CMK (cell line): ENCODE data around the gene CHAT.

Source experiments
- DNase-seq: peaks from one replicate; pipeline ENCODE4 v3.0.0-alpha.2; 2010; ENCODE audit warnings: low read depth

CHAT gene

DNA sequence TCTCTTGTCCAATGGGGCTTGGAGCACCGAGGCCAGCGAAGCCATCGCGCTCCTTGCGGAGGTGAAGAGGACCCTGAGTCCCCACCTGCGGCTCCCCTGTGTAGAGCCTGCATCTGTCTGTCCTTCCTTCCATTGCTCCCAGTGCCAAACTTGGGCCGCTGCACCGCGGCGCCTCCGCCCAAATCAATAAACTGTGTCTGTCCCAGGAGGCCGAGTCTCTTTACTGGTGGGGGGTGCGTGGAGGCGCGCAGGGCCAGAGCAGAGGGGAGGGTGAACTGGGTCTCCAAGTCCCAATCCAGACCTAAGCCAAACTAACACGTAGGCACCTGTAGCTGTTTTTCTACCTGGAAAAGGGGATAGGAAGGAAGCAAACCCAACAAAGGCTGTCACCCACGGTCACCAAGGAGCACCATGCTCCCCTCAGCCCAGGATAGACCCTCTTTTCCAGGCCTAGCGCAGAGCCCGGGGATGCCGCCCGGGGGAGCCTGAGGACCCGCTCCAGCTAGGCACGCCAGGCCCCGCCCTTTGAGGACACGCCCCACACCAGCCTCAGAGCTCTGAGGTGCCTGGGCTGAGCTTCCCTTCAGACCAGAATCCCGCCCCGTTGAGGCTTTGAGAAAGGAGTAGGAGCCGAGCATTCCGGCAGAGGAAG is 1.2 kb upstream of the CHAT start:
- no peak for DNase-seq

DNA sequence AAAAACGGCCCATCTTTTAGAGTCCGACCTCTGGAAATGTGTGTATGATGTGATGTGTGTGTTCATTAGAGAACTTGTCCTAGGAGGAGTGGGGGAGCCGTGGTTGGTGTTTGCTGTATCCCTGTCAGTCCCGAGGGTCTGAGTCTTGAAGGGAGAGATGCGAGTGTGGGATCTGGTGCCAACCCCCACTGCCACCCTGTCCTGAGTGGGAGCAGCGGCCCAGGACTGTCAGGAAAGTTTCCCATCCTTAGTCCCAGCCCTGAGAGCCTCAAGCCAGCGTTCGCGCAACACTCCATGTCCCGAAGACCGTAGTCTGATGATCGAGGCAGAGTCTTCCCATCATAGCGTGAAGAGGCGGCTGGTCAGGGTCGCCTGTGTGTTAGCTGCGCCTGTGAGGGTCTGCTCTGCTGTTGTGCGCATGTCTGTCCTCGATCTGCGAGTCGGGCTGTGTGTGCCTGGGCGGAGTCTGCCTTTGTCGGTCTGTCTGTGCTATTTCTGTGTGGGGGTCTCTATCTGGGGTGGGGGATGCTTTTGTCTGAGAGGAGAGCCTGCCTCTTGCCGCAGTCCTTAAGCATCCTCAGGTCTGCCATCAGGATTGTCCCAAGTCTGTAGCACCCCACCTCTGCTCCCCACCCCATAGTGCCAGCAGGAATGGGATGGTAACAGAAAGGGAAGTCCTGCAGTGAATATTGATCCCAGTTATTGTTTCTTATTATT is 514 bp upstream of the CHAT start:
- DNase-seq = no peak

DNA sequence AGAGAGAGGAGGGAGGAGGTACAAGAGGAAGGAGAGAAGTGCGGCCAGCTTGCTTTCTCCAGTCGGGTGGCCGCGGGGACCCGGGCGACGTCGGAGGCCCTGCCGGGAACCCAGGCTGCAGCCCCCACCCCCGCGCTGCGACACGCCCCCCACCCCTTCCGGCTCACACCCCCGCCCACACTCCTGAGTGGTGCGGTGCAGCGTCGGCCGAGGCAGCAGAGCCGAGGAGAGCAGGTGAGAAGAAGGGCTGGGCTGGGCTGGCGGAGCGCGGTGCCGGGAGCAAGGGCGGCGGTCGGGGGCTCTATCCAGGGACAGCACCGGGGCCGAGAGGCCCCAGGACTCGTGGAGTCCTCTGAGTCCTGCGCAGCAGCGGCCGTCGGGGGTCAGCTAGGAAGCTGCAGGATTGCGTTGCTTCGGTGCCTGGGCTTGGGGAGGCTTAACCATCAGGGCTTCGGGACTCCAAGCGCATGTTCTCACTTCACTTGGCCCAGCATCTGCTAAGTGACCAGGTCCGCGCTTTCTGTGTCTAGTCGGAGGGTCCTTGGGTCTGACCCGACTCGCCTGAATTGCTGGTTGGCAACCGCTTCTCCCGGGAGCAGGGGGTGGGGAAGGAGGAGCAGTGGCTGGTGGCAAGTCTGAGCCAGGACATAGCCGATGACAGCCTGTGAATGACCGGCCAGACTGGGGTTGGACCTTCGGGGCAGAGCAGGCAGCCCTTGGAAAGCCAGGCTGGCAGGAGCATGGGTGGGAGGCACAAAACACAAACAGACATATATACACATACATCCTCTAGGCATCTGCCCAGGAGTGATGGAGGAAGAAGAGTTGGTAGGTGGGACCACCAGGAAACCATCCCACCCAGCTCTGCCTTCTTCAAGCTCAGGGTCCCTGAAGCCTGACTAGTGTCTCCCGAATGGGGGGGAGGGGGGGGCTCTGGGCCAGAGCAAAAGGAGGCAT is 683 bp downstream of the CHAT start:
- DNase-seq = no peak

DNA sequence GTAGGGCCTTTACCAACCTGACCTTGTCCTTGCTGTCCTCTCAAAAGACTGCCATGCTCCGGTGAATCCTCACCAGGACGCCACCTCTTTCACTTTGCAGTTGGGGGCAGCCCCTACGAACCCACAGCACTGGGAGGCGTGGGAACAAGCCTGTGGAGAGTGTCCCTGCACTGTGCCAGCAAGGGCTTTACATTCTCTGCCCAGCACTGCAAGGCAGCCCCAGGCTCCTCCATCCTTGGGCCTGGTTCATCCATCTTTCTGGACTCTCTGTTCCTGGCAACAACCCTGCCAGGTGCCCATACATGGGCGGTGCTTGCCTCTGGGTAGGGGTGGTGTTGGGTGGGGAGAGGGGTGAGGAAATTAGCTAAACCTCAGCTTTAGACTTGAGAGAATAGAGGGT is 1.4 kb downstream of the CHAT start:
- DNase-seq = no peak

DNA sequence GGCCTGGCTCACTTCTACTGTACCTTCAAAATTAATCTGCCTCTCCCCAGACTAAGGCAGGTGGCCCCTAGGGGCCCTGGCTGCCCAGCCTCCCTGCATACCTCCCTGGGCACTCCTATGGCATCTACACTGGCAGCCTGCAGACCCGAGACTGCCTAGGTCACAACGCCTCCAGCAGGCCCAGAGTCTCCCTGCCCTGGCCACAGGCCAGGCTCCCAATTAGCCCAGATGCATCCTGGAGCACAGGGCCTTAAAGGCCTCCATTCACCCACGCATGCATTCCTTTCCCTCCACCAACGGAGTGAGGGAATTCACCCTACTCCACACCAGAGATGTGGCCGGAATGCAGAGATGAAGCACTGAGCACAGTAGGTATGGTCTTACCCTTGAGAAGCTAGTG is 1.9 kb downstream of the CHAT start:
- no peak for DNase-seq

DNA sequence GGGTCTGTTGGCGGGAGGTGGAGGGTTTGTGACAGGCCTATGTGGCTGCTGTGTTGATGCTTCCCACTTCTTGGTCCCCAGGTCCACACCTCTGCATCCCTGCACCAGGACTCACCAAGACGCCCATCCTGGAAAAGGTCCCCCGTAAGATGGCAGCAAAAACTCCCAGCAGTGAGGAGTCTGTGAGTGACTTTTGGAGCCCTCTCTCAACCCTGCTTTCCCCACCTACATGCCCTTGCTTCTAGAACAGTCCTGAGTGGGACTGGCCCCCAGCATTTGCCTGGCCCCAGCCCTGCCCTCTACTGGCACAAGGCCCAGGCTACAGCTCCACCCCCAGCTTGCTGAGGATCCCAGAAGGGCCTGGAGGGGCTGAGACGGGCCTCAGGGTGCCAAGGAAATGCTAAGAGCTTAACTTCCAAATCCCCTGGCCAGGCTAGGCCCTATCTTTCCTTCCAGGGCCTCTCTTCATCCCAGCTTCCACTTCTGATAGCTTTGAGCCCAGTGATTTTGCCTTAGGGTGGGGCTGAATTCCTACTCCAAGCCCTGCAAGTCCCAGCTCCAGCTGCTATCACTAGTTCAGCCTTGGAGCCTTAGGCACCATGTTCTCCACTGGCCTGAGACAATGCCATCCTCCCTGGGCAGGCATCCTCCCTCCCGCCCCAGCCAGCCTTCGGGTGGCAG is 2.7 kb downstream of the CHAT start:
- DNase-seq = no peak

DNA sequence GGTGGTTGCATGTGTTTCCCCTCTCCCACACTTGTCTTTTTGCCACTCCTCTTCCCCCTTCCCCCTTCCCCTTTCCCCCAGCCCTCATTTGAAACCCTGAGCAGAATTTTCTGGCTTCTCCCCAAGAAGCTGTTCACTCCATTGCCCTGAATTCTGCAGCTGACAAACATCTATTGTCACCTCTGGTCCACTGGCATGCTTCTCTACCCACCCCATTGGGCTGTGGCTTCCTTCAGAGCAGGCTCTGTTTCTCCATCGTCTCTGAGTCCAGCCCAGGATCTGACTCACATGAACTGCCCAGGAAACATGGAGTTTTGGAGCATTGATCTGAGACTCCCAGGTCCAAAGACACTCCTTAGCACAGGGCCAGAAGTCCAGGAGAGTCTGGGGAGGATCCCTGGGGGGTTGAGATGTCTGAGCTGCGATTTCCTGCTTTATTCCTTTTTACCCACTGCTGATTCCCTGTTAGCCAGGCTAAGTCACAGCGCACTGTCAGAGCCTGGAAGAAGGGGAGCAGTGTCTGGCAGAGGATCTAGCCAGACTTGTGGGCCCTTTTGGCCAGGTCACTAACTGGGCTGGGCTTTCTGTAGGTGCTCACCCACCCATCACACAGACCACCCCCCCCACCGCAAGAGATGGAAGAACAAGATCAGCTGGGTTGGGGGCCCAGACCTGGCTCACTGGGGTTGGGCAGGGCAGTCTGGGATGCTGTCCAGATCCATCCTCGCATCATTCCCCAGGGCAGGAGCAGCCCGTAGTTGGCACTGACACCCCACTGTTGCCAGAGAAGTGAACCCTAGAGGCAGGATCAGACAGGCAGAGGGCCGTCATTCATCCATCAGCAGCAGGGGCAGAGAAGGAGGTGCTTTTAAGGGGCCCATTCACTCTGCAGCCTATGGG is 3.5 kb downstream of the CHAT start:
- DNase-seq = no peak

DNA sequence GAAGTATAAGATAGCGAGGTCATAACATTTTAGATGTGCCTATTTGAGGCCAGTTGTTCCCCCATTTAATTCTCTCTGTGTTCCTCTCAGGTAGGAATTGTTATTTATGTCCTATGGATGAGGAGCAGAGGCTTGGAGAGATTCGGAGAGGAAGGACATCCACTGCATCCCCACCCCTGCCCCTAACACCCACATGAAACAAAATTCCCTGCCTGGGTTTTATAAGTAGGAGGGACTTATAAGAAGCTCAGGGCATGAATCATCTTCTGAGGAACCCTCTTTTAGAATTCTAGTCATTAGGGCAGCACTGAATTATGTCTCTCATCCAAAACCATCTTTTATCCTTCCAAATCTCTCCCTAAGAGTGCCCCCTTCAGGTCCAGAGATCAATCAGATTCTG is 5.0 kb downstream of the CHAT start:
- no peak for DNase-seq

DNA sequence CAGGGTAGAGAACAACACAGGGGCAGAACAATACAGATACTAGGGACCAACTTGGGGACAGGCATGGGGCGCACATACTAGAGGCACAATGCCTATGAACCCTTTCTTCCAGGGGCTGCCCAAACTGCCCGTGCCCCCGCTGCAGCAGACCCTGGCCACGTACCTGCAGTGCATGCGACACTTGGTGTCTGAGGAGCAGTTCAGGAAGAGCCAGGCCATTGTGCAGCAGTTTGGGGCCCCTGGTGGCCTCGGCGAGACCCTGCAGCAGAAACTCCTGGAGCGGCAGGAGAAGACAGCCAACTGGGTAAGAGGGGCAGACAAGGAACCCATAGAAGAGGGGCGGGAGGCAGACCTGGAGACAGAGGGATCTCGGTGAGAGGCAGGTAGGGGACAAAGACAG is 5.8 kb downstream of the CHAT start:
- DNase-seq = no peak

DNA sequence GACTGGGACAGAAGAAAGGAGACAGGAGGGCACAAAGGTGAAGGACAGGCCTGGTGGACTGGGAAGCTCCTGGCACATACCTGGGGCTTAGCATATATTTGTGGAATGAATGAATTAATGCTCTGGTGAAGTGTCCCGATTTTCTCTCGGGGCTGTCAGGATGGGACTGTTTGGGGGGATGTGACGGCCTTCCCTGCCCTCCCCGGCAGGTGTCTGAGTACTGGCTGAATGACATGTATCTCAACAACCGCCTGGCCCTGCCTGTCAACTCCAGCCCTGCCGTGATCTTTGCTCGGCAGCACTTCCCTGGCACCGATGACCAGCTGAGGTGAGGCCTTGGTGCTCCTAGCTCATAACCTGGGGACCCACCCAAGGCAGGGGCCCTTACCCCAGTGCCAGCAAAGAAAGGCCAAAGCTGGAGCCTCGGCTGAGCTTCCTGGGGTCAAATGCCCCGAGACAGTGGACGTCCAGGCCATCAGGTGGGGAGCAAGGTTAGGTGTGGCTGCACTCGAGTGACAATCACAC is 6.5 kb downstream of the CHAT start:
- no peak for DNase-seq

DNA sequence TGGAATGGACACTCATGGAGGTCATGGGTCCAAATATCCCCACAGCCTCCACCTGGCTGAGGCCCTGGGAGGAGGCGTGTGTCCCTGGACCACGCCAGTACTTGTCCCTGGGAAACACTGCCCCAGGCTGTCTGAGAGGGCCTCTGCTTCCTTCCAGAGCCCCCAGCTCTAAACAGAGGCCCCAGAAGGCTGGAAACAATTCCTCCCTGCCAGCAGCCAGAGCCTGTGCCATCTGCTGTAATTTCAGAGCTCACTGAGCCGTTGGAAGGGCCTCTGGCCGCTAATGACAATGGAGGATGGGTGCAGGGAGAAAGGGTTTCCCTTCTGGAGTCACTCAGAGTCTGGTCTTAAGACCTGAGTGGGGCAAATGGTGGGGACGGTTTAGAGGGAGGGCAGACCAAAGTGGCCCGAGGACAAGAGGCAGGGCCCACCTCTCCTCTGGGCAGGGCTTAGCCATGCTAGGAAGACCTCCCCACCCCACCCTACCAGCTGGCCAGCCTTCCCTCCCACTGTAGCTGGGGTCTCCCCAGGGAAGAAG is 7.1 kb downstream of the CHAT start:
- DNase-seq = no peak

DNA sequence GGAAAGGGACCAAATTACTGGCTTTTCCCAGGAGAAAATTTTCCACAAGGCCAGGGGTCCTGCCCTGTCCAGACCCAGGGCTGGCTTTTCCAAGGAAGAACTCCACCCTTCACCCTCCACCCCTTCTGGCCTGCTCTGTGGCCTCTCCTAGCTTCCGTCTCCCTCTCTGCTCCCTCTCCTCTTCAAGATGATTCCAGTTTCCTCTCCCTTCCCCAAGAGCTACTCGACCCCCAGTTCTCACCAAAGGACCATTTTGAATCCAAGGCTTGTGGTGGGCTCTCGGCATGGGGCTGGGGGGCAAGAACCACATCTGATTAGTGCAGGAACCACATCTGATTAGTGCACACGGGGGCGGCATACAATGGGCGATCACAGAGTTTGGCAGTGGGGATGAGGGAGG is 7.7 kb downstream of the CHAT start:
- DNase-seq = no peak

DNA sequence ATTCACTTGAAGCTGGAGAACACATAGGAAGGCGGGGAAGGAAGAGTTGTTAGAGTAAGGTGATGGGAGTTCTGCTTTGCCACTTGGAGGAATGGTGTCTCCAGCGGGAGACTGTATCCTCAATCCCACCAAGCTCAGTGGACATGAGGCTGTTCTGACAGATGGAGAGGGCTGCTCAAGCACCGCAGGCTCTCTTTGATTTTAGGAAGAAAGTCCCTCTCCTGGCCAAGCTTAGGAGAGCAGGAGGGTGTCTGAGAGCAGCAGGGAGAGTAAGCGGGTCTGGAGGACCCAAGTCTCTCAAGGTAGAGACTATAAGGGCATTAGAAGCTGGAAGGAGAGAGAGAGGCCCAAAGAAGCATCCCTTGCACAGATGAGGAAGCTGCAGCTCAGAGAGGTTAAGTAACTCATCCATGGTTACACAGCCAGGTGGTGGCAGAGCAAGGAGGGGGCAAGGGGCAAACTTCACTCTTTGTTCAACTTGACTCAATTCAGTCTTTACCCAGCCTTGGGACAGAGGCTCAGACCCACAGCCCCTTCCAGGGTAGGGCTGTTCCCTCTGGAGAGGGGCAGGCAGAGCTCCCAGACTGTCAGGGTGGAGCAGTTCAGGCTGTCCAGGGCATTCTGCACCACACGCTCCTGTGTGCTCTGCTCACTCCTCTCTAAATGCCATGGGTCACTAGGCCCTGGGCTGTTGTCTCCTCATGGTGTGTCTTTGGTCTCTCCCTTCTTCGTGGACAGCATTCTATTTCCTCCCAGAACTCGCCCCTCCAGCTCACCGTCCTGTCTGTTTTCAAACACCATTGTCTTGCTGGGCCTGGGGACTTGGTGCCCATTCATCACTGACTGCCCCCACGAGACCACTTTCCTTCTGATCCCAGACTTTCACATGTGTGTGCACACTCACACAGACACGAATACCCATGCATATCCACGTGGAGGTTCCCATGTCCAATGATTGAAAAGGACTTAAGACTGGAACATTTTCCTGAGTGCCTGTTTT is 8.9 kb downstream of the CHAT start:
- no peak for DNase-seq

DNA sequence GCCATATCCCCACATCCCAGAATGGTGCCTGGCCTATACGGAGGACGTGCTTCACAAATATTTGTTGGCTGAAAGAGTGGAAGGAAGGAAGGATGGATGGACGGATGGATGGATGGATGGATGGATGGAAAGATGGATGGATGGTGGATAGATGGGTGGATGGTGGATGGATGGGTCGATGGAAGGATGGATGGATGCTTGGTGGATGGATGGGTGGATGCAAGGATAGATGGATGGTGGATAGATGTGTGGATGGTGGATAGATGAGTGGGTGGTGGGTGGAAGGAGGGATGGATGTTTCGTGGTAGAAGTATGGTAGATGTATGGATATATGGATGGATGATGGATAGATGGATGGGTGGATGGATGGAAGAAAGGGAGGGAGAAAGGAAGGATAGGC is 10.8 kb downstream of the CHAT start:
- no peak for DNase-seq

DNA sequence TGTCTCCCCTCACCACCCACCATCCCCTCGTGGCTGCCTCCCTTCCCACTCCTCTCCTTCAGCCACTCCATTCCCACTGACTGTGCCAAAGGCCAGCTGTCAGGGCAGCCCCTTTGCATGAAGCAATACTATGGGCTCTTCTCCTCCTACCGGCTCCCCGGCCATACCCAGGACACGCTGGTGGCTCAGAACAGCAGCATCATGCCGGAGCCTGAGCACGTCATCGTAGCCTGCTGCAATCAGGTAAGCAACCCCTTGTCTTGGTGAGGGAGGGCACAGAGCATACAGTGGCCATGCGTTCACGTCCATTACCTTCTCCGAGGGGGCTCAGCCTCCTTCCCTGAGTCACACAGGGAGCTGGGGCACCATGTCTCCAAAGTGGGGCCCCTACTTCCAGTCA is 11.6 kb downstream of the CHAT start:
- DNase-seq = no peak

DNA sequence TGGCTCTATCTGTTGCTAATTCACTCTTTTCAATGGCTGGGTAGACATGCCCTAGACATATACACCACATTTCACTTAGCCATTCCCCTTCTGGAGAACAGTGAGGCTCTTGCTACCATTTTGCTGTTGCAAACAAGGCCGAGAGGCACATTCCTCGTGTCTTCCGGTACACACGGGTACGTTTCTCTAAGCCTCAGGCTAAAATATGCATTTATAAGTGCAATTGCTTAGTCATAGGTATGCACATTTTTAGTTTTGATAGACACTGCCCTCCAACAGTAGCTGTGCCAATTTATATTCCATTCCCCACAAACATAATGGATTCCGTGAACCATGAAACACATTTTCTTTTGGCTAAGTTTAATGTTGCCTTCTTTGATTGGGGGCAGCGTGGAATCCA is 13.2 kb downstream of the CHAT start:
- DNase-seq = no peak

DNA sequence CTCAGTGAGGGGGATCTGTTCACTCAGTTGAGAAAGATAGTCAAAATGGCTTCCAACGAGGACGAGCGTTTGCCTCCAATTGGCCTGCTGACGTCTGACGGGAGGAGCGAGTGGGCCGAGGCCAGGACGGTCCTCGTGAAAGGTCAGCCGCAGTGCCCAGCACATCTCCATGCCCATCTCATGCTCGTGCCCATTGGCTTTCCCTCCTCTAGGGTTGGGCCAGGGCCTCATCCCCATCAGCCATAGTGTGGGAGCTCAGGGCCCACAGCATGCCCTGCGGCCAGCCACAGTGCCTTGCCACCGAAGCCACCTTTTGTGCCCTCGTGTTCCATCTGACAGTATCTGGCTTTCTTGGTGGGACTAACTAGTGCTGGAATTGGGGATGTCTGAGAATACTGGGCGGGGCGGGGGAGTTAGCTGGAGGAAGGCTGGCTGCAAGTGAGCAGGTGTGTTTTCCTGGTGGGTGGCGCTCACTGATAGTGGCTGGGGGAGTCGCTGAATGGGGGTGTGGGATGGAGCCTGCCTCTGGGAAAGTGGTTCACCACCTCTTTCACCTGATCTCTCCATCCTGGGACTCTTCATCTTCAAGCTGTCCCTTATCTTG is 13.9 kb downstream of the CHAT start:
- DNase-seq = no peak

DNA sequence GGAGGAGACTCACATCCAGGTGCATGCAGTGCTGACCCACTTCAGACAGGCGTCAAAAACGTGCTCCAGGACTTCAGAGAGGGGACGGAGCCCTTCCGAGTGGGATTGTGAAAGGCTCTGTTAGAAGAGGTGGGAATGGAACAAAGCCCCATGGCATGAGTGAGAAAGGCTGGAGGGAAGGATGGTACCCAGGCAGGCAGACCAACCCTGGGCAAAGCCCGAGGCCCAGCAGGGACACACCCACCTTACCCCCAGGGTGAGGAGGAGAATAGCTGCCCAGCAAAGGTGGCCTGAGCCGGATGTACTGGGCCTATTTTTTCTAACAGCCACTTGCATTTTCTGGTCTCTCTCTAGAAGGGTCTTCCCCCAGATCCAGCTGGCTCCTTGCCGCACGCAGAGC is 14.8 kb downstream of the CHAT start:
- no peak for DNase-seq

DNA sequence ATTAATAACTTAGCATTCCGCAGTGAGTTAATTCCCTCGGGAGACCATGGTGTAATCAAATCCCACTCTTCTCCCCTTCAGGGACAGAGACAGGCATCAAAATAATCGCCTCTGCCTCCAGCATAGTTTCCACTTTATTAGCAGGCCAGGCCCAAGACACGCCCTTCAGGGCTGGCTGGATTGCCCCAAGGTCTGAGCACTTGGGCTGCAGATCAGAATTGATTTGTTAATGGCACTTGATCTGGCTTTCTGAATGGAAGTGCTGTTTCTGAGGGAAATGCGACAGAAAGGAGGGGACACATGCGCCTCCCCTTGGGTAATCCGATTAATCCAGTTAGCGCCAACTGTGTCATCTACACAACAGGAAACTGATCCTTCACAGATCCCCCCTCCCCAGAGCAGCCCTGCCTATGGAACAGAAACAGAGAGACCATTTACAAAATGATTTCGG is 15.6 kb downstream of the CHAT start:
- no peak for DNase-seq
